Measurements from ENCODE around the gene RPS16.

The RPS16 gene

GRCh38 chr19:39448271-39448670 lies 12.5 kb upstream of the RPS16 start:
- DNase-seq (ENCODE audit: low read depth) = peak; percentile 30
- TF ChIP-seq, protein P1, sequence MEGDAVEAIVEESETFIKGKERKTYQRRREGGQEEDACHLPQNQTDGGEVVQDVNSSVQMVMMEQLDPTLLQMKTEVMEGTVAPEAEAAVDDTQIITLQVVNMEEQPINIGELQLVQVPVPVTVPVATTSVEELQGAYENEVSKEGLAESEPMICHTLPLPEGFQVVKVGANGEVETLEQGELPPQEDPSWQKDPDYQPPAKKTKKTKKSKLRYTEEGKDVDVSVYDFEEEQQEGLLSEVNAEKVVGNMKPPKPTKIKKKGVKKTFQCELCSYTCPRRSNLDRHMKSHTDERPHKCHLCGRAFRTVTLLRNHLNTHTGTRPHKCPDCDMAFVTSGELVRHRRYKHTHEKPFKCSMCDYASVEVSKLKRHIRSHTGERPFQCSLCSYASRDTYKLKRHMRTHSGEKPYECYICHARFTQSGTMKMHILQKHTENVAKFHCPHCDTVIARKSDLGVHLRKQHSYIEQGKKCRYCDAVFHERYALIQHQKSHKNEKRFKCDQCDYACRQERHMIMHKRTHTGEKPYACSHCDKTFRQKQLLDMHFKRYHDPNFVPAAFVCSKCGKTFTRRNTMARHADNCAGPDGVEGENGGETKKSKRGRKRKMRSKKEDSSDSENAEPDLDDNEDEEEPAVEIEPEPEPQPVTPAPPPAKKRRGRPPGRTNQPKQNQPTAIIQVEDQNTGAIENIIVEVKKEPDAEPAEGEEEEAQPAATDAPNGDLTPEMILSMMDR (conservative IDR thresholded peaks at IDR 0.05; ENCODE audit: low read depth, low read length) = no peak
- H3K4me3 ChIP-seq (ENCODE audit: low read depth, low read length) = no peak overlapping the region

DNA sequence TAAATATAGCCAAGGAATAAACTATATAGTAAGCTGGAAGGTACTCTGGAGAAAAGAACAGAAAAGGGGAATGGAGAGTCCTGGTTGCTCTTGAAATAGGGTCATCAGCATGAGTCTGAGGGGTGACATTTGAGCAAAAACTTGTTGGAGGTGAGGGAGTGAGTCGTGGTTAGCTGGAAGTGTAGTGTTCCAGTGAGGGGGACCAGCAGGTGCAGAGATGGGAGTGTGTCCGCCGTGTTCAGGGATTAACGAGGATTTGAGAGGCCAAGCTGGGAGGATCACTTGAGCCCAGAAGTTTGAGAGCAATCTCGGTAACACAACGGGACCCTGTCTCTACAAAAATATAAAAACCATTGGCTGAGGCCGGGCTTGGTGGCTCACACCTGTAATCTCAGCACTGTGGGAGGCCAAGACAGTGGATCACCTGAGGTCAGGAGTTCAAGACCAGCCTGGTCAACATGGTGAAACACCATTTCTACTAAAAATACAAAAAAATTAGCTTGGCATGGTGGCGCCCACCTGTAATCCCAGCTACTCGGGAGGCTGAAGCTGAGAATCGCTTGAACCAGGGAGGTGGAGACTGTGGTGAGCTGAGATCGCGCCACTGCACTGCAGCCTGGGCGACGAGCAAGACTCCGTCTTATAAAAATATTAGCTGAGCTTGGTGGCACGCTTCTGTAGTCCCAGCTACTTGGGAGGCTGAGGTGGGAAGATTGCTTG lies 10.8 kb upstream of the RPS16 start:
- TF ChIP-seq, protein P1 (conservative IDR thresholded peaks at IDR 0.05; ENCODE audit: low read depth, low read length) = no peak
- DNase-seq (ENCODE audit: low read depth) = no peak
- H3K4me3 ChIP-seq (ENCODE audit: low read depth, low read length) = peak overlapping the region; percentile 99

- TF ChIP-seq, protein P1 (conservative IDR thresholded peaks at IDR 0.05; ENCODE audit: low read depth, low read length) = no peak
- peak; percentile 99 for DNase-seq (ENCODE audit: low read depth)
- H3K4me3 ChIP-seq (ENCODE audit: low read depth, low read length) = peak within 1 kb of the TSS; percentile 99
Observed at GRCh38 chr19:39445196-39446111, 9.7 kb upstream of the RPS16 start, which contains the start of gene SUPT5H. Gene SUPT5H (plus strand): TSS chr19:39445582. CDS start chr19:39445891, 309 bp downstream.

- peak; percentile 41 for DNase-seq (ENCODE audit: low read depth)
- H3K4me3 ChIP-seq (ENCODE audit: low read depth, low read length) = peak overlapping the region; percentile 99
- TF ChIP-seq, protein P1 (conservative IDR thresholded peaks at IDR 0.05; ENCODE audit: low read depth, low read length) = no peak
Observed at GRCh38 chr19:39444598-39445195, 8.9 kb upstream of the RPS16 start.

- peak; percentile 50 for DNase-seq (ENCODE audit: low read depth)
- no peak overlapping the region for H3K4me3 ChIP-seq (ENCODE audit: low read depth, low read length)
- TF ChIP-seq, protein P1 (conservative IDR thresholded peaks at IDR 0.05; ENCODE audit: low read depth, low read length) = no peak
Observed at GRCh38 chr19:39438270-39438934, 2.7 kb upstream of the RPS16 start.

GRCh38 chr19:39436350-39436716 lies 584 bp upstream of the RPS16 start:
- peak overlapping the region; percentile 56 for H3K4me3 ChIP-seq (ENCODE audit: low read depth, low read length)
- DNase-seq (ENCODE audit: low read depth) = no peak
- TF ChIP-seq, protein P1 (conservative IDR thresholded peaks at IDR 0.05; ENCODE audit: low read depth, low read length) = no peak

All from choroid plexus epithelial cell (primary cell).